IPS-18c (cell line): ENCODE results near the gene MRPS34.
"Not testable (repeated sequence)": the region's sequence is repeated elsewhere in the genome, so short reads cannot be mapped to it uniquely, and the experiment has no call there.

Experiments
- H3K4me3 ChIP-seq: 2 replicates; pipeline ENCODE4 v1.7.0; 2013; ENCODE audit warnings: low read depth, mild to moderate bottlenecking, low read length, moderate library complexity; ENCODE audit not compliant: insufficient read depth
- H3K9me3 ChIP-seq: one replicate; pipeline ENCODE4 v1.6.1; 2013; ENCODE audit warnings: mild to moderate bottlenecking, low read length, moderate library complexity; ENCODE audit not compliant: control insufficient read depth, insufficient read depth

Gene MRPS34

DNA sequence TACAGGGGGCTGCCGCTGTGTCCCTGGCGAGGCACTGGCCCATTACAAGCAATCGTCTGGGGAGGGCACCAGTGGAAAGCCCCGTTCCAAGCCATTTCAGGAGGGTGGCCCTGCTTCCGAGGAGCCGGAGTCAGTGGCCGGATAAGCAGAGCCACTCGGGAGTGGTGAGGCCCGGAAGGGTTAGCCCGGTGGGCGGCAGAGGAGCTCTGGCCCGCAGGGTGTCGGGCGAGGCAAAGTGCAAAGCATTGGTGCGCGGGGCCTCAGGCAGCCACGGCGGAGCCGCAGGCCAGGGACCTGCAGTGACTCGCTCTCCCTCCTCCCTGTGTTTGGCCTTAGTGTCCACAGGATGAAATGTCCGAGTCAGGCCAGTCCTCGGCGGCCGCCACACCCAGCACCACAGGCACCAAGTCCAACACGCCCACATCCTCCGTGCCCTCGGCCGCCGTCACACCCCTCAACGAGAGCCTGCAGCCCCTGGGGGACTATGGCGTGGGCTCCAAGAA lies 26.2 kb downstream of the MRPS34 start:
- H3K4me3 ChIP-seq = no peak overlapping the region

DNA sequence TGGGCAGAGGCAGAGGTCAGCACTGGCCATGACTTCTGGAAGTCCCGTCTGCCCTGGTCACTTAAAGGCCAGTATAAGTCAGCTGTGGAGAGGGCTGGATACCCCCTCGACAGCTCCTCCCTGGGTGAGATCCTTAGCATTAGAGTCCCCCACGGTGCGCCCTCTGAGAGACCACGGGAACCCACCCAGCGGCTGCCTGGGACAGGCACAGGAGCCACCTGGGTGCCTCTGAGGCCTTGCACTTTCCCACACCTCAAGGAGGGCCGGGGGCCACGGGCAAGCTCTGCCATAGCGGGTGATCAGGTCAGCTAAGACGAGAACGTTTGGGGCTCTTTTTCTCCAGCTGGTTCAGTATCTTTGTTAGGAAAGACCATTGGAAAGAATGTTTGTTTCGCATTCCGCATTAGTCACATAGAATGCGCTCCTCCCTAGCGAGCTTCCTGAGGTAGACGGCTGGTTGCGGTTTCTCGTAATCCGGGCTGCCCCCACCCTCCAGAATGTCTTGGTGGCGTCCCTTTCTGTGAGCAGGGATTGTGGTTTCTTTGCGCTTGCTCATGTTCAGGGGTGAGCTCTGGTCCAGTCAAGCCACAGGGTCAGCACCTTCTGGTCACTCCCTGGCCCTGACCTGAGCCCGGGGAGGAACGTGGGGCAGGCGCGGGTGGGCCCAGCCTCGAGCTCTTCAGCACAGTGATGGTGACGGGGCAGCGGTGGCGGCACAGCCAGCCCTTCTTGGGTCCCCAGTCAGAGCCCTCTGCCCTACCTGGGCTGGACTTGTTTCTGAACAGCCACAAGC lies 26.8 kb downstream of the MRPS34 start:
- no peaks in the 10 kb centered on the region for H3K9me3 ChIP-seq
- H3K4me3 ChIP-seq = no peak overlapping the region

More for the DNA sequence above, 26.2 kb downstream of the MRPS34 start:
- no peaks in the 10 kb centered on the region for H3K9me3 ChIP-seq

DNA sequence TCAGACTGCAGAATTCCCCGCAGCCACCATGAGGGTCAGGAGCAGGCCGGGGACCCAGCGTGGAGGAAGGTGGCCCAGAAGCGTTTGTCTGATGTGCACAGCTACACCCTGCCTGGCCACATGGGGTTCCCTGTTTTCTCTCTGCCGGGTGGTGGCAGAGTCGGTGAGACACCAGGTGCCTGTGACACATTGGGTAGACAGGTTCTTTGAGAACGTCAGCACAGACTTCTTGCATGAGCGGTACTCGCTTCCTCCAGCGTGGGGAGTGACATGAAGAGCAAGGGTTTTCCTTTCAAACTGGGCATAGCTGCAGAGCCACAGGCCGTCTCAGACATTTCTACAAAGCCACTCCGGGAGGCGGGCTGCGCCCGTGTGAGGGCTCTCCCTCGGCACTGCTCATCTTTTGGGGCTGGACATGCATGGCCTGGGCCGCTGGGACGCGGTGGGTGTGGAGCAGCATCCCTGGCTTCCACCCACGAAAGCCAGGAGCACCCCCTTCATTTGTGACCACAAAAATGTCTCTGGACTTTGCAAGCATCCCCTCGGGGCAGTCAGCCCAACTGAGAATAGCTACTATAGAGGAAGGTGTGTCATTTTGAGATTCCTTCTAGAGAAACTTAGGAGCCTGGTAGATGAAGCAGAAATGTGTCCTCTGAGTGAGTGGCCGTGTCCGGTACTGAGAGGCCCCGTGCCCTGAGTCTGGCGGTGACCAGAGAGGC lies 27.6 kb downstream of the MRPS34 start:
- Histone ChIP-seq H3K9me3 (no peaks in the 10 kb centered on the region), H3K4me3 (no peak overlapping the region)

DNA sequence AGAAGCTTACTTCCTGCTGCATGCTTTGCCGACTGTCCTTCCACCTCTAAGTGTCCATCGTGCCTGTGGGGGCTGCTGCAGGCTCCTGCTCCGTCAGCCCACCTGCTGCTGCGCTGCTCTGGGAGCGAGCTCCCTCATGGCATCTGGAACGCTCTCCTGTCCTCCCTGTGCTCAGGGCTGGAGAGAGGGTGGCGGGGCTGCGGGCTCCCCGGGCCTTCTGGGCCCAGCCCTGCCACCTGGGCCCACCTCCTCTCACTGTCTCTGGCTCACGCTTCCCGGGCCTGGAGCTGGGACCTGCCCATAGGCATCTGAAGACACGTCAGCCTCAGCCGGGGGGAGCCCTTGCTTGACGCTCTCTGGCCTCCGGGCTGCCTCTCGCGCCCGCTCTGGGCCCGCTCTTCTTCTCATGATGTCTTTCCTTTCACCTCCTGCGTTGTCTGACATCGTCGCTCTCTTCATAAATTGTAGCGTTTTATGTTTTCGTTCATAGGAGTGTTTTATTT lies 28.5 kb downstream of the MRPS34 start:
- Histone ChIP-seq H3K9me3 (no peaks in the 10 kb centered on the region), H3K4me3 (no peak overlapping the region)

DNA sequence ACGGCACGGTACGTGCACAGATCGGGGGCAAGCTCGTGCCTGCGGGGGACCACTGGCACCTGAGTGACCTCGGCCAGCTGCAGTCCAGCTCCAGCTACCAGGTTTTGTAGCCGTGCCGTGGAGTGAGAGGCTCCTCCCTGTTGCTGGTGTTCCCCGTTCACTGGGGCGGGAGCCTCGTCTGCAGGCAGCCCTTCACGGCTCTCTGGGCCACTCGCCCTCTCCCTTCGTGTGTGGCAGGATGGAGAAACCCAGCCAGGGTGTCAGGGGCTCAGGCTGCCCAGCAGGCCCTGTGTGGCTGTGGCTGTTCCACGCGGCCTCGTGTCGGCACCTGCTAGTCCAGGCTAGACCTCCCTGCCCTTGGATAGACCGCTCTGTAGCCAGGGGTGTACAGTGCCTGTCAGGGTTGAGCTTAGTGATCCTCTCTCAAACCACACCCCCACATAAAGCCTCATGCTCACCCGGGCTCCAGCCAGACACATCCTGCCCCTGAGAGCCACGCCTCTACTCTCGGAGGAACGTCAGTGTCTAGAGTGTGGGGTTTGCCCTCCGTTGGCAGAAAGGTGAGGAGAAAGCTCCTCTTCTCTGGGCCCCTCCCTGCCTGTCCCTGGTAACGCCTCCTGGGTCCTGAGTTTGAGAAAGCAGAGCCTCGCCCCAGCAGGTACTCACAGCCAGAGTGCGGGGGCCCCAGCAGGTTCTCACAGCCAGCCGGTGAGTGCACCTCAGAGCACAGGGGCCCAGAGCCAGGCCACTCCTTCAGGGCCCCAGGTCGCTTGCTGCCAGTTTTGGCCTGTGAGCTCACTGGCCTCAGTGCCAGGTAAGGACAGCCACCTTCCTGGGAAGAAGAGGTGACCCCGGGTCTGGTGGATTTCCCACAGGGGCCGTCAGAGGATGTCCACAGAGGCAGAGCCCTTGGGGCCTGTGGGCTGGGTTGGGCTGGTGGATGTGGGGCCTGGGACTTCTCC lies 29.3 kb downstream of the MRPS34 start:
- no peak overlapping the region; the same call in 1 of the 2 replicates for H3K4me3 ChIP-seq
- peaks cover under 1% of the 10 kb centered on the region for H3K9me3 ChIP-seq

DNA sequence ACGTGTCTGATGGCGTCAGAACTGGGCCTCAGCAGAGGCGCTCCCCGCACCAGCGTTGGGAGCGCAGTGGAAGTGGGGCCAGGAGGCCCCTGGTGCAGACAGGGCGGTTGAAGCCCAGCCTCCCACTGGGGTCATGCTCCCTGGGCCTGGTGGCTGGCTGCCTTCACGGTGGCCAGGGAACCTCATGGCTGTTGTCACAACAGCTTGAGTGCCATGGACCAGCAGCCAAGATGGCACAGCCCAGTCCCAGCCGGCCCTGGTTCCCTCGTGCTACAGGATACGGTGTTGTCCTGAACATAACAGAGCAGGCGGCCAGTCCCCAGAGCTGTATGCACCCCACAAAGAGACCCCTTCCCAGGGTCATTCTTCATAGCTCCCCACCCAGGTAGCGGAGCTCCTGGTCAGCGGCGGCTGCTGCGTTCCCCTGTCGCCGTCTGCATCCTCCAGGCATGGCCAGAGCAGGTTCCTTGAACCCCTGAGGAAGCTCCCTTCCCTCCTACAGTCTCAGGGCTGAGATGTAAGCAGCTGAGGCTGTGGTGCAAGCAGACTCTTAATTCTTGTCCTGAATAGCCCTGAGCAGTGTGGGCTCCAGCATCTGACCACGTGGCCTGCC lies 31.3 kb downstream of the MRPS34 start:
- no peak overlapping the region for H3K4me3 ChIP-seq
- H3K9me3 ChIP-seq = peaks cover 17% of the 10 kb centered on the region

DNA sequence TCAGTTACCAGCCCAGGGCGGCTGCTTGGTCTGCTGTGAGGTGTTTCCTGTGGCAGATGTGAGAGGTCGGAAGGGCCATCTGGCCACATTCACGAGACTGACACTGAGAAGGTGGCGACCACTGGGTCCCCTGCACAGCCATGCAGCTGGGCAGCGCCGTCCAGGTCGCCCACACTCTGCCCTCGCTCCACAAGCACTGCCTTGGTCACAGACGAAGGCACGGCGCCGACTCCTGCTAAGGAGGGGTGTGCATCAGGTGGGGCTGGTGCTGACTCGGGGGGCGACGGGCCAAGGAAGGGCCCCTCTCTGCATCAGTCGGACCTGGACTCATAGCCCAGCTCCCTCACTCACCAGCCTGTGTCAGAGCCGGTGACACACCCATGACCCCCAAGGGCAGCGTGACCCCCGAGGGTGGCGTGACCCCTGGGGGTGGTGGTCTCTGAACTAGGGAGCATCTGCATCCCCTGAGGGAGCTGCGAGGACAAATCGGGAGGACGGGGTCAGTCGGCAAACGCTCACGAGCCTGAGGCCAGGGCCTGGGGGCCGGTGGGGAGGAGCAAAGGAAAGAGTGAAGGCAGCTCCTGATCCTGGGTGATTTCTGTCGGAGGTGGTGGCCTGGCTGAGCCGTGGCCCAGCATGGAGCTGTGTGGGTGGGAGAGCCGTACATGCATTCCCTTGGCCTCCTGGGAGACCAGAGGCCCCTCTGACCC lies 32.0 kb downstream of the MRPS34 start:
- H3K4me3 ChIP-seq = no peak overlapping the region
- H3K9me3 ChIP-seq = peaks cover 22% of the 10 kb centered on the region

DNA sequence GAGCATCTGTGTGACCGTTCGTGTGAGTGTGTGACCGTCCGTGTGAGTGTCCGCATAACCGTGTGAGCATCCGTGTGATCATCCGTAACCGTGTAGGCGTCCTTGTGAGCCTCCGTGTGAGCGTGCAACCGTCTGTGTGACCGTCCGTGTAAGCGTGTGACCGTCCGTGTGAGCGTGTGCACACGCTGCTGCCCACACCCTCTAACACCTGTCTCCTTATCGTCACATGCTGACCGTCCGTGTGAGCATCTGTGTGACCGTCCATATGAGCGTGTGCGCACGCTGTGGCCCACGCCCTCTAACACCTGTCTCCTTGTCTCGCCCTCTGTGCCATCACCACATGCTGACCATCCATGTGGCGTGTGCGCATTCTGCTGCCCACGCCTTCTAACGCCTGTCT lies 32.7 kb downstream of the MRPS34 start:
- H3K9me3 ChIP-seq = peaks cover 22% of the 10 kb centered on the region
- no peak overlapping the region for H3K4me3 ChIP-seq

DNA sequence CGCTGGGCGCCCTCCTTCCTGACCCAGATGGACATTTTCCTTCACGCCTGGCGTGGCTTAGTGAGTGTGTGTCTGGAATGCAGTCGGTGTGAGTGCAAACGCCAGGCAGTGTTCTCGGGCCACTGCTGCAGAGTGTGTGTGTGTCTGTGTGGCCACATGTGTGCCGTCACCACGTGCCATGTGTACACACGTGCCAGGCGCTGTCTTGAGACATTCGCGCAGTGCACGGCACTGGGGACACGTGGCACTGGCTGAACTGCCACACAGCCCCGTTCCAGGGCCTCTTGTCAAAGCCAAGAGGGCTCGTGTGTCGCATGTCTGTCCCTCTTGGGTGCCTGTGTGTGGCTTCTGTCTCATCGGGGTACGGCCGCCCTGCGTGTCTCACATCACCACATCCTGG lies 38.1 kb downstream of the MRPS34 start:
- no peak overlapping the region for H3K4me3 ChIP-seq
- peaks cover 25% of the 10 kb centered on the region for H3K9me3 ChIP-seq

DNA sequence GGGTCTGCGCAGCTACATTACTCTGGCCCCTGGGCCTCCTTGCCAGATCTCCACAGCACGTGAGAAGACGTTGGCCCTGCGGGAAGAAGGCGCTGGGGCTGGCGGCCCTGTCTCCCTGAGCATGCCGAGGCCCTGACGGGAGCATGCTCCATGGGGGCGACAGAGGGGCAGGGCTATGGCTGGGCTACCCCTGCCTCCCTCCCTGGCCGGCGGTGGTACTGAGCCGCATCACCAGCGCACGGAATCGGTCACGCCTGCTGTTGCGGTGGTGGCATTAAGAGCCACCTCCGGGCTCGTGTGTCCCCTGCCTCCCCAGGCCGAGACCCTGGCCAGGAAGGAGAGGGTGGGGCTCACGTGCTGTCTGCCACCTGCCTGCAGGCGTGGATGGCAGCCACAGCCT lies 38.8 kb downstream of the MRPS34 start:
- peaks cover 27% of the 10 kb centered on the region for H3K9me3 ChIP-seq
- H3K4me3 ChIP-seq = no peak overlapping the region

DNA sequence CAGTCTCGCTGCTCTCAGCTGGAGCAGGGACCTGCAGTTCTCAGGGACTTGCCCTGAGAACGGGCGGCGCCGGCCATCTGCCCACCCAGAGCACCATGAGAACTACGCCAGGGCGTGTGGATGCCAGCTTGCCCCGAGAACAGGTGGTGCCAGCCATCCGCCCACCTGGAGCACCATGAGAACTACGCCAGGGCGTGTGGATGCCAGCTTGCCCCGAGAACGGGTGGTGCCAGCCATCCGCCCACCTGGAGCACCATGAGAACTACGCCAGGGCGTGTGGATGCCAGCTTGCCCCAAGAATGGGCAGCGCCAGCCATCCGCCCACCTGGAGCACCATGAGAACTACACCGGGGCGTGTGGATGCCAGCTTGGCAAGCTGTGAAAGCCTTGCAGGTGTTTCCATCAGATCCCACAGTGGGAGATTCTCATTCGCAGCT lies 40.4 kb downstream of the MRPS34 start:
- peaks cover 19% of the 10 kb centered on the region for H3K9me3 ChIP-seq
- H3K4me3 ChIP-seq = not testable (repeated sequence)

DNA sequence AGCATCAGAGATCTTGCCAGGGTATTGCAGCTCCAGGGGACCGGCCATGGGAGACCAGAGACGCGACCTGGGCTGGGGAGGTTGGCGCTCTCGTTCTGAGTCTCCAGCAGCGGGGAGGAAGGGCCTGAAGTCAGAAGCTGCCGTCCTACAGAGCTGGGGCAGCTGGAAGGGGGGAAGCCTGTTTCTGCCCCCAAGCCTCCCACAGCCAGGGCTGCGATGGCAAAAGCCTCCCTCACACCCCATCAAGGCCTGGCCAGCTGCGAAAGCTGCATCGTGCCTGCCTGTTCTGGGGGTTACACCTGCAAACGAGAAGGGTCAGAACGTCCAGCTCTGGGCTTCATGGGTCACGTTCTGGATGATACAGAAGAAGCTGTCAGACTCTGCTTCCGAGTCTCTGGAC lies 40.9 kb downstream of the MRPS34 start:
- Histone ChIP-seq H3K4me3 (no peak overlapping the region), H3K9me3 (peaks cover 14% of the 10 kb centered on the region)

DNA sequence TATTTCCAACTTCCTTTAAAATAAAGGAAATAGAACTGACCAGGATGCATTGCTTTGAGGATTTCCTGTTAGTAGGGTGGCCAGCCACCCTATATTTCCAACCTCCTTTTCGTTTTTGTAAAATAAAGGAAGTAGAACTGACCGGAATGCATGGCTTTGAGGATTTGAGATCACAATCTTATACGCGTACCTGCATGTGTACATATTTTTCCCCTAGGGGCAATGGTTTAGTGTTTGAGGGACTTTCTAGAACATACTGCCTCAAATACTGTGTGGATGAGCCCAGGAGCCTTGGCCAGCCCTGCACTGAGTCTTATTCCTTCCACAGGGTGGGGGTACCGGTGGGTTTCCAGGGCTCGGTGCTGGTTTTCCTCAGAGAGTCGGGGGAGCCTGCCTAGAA lies 41.3 kb downstream of the MRPS34 start:
- peaks cover 10% of the 10 kb centered on the region for H3K9me3 ChIP-seq
- H3K4me3 ChIP-seq = no peak overlapping the region

DNA sequence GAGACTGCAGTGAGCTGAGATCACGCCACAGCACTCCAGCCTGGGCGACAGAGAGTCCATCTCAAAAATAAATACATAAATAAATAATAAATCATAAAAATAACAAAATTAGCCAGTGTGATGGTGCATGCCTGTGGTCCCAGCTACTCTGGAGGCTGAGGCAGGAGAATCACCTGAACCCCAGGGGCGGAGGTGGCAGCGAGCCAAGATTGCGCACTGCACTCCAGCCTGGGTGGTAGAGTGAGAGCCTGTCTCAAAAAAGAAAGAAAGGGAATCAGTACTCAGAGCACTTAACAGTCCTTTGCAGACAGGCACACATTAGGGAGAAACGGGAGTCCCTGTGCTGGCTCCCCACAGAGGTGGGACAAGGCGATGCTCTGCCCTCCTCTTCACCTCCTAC lies 41.9 kb downstream of the MRPS34 start:
- Histone ChIP-seq H3K9me3 (peaks cover 5% of the 10 kb centered on the region), H3K4me3 (no peak overlapping the region)

DNA sequence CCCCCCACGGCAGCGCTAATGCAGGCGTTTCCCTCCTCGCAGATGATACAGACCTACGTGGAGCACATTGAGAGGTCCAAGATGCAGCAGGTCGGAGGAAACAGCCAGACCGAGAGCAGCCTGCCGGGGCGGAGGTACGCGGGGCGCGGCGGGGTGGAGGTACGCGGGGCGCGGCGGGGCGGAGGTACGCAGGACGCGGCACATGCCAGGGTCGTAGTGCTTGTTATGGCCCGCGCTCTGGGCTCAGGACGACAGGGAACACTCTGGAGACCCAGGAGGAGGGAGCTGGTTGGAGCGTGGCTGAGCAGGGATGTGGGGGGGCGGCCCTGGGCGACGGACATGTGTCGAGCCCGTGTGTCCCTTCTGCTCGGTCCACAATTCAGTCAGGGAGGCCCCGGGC lies 43.5 kb downstream of the MRPS34 start:
- no peak overlapping the region for H3K4me3 ChIP-seq
- peaks cover 3% of the 10 kb centered on the region for H3K9me3 ChIP-seq

DNA sequence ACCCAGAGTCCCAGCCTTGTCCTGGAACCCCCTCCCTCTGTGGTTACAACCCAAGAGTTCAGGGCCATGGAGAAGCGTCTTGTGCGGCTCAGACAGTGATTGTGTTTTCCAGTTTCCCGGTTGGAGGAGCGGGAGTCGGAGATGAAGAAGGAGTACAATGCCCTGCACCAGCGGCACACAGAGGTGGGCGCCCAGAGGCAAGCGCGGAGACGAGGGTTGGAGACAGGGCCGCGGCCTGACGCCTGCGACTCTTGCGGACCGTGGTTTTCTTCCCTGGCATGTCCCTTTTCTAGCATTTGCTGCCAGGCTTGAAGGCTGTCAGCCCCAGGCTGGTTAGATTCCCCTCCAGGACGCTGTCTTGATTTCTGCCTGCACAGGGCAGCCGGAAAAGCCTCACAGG lies 43.9 kb downstream of the MRPS34 start:
- H3K9me3 ChIP-seq = peaks cover 3% of the 10 kb centered on the region
- no peak overlapping the region for H3K4me3 ChIP-seq
